GM19025 (cell line): Measurements from ENCODE around the gene ATR.
"Not testable (repeated sequence)": the region's sequence is repeated elsewhere in the genome, so short reads cannot be mapped to it uniquely, and the experiment has no call there.

ENCODE experiments used
- ATAC-seq: cut with Tn5 transposase; IDR thresholded peaks from one replicate; pipeline ENCODE4 v1.9.1; 2021; ENCODE audit warnings: mild to moderate bottlenecking, low read depth, moderate library complexity; ENCODE audit not compliant: unreplicated experiment

Gene ATR

GRCh38 chr3:142459929-142460328 is 118.6 kb downstream of the ATR start:
- no peak for ATAC-seq

- ATAC-seq = no peak
Measured at GRCh38 chr3:142459096-142459495, 119.4 kb downstream of the ATR start.

- no peak for ATAC-seq
Measured at GRCh38 chr3:142450881-142451280, 127.7 kb downstream of the ATR start.

GRCh38 chr3:142450189-142450588 is 128.3 kb downstream of the ATR start:
- no peak for ATAC-seq

GRCh38 chr3:142447852-142448823 is 130.4 kb downstream of the ATR start, which contains the start of gene XRN1:
Gene XRN1, minus strand, starts transcription at chr3:142448037. Its CDS starts 93 bp downstream, at chr3:142447944.
- peak; percentile 83 for ATAC-seq

- ATAC-seq = peak; percentile 16
Measured at GRCh38 chr3:142447301-142447851, 131.2 kb downstream of the ATR start.

- peak; percentile 43 for ATAC-seq
Measured at GRCh38 chr3:142445816-142446254, 132.7 kb downstream of the ATR start.

GRCh38 chr3:142444343-142444742 is 134.2 kb downstream of the ATR start:
- ATAC-seq = no peak

GRCh38 chr3:142443060-142443459 is 135.5 kb downstream of the ATR start:
- ATAC-seq = not testable (repeated sequence)

GRCh38 chr3:142439499-142440220 is 138.9 kb downstream of the ATR start:
- not testable (repeated sequence) for ATAC-seq

GRCh38 chr3:142438096-142438495 is 140.4 kb downstream of the ATR start:
- ATAC-seq = not testable (repeated sequence)

GRCh38 chr3:142436951-142437585 is 141.5 kb downstream of the ATR start:
- ATAC-seq = no peak

- ATAC-seq = no peak
Measured at GRCh38 chr3:142434503-142434902, 144.0 kb downstream of the ATR start.

- ATAC-seq = no peak
Measured at GRCh38 chr3:142433110-142433509, 145.4 kb downstream of the ATR start.

GRCh38 chr3:142429582-142429981 is 149.0 kb downstream of the ATR start:
- no peak for ATAC-seq

GRCh38 chr3:142424754-142425153 is 153.8 kb downstream of the ATR start:
- no peak for ATAC-seq

- ATAC-seq = no peak
Measured at GRCh38 chr3:142418926-142419592, 159.5 kb downstream of the ATR start.

- ATAC-seq = no peak
Measured at GRCh38 chr3:142417302-142417701, 161.2 kb downstream of the ATR start.

GRCh38 chr3:142400537-142400936 is 178.0 kb downstream of the ATR start:
- ATAC-seq = not testable (repeated sequence)
